HG02852 (cell line): ENCODE measurements around the gene OTUD7B.
A peak's percentile ranks its signal among the peaks of the same experiment; 100 is the strongest.

Experiments
- ATAC-seq: cut with Tn5 transposase; IDR thresholded peaks from one replicate; pipeline ENCODE4 v1.9.1; 2021; ENCODE audit warnings: mild to moderate bottlenecking, moderate library complexity; ENCODE audit not compliant: unreplicated experiment

Gene OTUD7B

GRCh38 chr1:150005606-150006005 lies 4.9 kb downstream of the OTUD7B start:
- no peak for ATAC-seq

GRCh38 chr1:150003801-150004200 lies 6.7 kb downstream of the OTUD7B start:
- no peak for ATAC-seq

- ATAC-seq, result no peak
These were observed 8.3 kb downstream of the OTUD7B start for GRCh38 chr1:150002217-150002616.

- no peak for ATAC-seq
These were observed 9.1 kb downstream of the OTUD7B start for GRCh38 chr1:150001415-150001814.

DNA sequence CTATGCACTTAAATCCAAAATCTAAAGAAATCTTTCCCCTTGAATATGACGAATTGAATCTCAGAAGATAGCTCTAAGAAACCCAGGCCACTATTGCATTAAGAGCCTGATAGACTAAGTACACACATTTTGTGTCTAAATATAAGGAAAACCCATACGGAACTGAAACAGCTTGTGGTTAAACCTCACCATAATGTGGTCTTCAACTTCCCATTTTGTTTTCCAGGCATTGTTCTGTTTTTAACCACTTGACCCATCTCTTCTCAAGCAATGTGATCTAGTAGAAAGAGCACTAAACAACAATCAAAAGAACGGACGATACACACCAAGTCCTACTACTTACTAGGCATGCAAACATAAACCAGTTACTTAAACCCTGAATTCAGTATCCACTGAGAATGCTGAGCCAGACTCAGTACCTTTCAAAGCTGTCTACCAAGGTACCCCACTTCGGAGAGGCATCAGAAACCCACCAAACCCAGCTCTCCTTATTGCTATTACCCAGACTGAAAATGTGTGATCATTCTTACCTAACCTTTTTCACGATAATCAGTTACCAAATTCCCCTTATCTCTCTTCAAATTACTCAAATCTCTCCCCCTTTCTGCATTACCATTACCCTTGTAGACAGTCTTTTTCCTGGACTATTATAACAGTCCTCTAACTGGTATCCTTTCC lies 12.8 kb downstream of the OTUD7B start:
- peak; percentile 72 for ATAC-seq

DNA sequence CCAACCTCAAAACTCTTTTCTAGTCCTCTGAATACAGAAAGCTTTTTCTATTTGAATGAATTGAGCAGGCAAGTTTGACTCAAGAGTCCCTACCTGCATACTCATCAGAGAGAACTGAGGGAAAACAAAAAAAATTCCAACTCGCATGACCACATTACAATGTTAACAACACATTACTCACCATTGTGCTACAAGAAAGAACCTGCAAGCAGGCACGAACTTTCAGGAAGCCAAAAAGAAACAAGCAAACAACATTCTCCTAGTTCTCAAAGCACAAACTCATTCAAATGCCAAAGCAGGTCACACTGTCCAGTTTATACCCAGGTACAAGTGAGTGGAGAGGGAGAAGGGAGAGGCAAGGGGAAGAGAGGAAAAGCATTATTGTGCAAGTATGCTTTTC lies 14.6 kb downstream of the OTUD7B start:
- no peak for ATAC-seq

GRCh38 chr1:149993764-149994163 lies 16.8 kb downstream of the OTUD7B start:
- ATAC-seq, result no peak

DNA sequence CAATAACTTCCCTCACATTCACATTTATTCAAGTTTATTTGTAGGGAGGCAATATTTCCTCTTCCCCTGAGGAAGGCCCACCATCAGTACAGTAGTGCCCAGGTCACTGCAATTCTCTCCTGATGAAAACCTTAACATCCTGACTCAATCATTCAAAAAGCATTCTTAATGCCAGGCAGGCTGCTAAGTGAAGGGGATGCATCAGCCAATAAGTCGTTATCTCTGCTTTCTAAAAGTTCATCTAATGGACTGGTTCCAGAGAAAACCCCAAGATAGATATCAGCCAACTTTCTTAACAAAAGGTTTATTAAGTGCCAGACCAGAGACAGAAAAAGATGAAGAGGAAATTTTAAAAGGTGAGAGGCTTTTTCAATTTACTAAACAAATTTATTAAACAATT lies 17.3 kb downstream of the OTUD7B start:
- no peak for ATAC-seq

GRCh38 chr1:149987297-149987595 lies 23.3 kb downstream of the OTUD7B start:
- ATAC-seq, result no peak

DNA sequence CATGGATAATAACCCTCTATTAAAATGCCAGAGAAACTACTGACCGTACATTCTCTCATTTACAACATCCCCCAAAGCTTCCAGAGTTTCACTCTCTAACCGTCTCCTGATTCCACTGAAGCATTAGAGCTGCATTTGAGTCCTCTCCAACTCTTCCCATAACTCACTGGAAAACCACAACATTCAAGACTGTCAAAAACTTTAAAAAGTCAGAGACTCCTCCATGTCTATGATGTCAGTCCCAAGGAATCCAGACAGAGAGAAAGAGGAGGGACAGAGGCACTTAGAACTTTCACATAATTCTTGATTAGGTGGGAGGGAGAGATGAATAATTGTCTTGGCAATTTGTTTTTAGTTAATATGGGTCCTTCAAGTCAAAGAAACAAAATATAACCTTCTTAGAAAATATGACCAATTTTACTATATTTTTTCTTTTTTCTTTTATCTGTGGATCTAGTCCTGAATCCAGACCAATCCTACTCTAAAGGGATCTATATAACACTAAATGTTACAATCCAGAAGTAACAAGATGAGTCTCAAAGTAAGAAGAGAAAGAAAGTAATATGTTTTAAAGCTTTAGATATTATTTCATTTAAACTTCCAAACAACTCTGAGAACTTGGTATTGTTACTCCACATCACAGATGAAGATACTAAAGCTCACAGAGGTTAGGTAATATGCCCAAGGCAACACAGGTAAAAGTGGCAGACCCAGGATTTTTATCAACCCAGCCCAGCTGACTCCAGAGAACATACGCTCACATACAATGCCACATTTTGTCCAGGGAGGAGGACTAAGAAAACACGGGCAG lies 23.8 kb downstream of the OTUD7B start:
- no peak for ATAC-seq

- no peak for ATAC-seq
These were observed 30.5 kb downstream of the OTUD7B start for GRCh38 chr1:149979972-149980540.

DNA sequence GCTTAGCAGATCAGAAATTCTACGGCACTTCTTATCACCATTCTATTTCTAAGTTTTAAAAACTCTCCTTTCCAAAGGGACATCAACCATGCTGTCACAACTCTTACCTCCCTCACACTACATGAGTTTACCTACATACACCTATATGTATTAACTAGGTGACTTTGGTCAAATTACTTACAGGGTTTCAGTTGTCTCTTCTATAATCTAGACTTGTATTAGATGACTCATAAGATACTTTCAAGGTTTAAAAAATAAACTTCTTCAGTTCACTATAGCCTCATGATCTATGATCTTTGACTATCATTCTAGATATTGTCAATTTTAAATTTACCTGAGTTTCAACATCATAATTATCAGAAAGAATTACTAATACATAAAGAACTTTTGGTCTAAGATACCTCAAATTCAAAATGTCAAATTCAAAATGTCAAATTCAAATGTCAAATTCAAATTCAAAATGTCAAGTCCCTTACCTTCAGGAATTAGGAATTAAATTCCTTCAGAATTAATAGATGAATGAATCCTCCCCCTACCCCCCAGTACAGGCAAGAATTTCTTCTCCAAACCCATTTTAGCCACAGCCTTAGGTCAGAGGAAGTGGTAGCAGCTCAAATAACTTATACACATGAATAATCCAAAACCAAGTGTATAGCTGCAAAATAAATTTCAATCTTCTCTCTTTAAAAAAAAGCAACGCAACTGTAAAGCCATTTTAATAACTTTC lies 31.1 kb downstream of the OTUD7B start:
- ATAC-seq, result no peak

GRCh38 chr1:149978547-149979023 lies 31.9 kb downstream of the OTUD7B start:
- ATAC-seq, result no peak

DNA sequence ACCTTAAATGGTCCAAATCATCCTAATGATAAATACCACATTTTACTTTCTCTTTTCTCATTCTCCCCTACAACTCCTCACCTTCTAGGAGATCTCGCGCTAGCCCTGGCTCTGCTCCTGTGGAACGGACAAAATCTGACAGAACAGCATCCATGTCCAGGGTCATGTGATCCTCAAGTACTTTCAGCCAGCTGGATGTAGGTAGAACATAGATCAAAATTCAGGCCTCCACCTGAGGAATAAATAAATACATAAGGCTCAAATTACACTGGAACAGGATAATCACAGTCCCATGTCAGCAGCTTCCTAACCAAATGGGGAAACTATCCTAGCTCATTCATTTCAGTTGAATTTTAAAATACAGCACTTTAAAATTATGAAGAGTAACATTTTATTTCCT lies 33.2 kb downstream of the OTUD7B start:
- no peak for ATAC-seq

- no peak for ATAC-seq
These were observed 38.0 kb downstream of the OTUD7B start for GRCh38 chr1:149972547-149972946.

DNA sequence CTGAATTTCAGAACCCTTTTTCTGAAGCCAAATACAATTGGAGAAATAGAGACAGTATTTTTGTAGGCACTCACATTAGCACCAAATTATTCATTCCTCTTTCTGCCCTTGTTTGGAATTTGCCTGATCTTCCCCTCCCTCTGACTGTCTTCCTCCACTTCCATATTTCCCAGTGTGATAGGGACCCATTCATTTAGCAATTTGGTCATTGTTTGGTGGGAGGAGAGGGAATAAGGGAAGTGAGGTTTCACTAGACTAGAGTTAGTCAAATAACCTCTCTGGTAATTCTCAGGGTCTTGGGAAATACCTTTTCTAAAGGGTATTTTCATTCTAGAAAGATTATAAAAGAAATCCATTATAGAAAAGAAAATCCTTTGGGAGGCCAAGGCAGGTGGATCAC lies 42.9 kb downstream of the OTUD7B start:
- no peak for ATAC-seq

DNA sequence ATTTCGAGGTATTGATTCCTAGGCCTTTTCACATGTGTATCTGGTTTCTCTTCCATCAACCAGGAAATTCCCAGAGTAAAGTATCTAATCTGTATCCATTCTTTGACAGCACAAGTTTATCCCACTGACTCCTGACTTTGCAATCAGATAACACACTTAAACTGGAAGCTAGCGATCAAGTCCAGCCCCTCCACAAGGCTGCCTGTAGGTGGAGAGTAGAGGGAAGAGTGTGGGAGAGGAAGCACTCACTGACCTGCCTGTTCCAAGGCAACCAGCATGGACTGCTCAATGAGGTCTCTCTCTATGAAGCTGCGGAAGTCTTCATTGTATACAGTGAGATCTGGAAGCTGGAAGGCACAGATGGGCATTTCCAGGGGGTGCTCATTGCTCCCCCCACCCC lies 43.5 kb downstream of the OTUD7B start:
- ATAC-seq, result no peak

GRCh38 chr1:149966405-149966804 lies 44.1 kb downstream of the OTUD7B start:
- no peak for ATAC-seq

DNA sequence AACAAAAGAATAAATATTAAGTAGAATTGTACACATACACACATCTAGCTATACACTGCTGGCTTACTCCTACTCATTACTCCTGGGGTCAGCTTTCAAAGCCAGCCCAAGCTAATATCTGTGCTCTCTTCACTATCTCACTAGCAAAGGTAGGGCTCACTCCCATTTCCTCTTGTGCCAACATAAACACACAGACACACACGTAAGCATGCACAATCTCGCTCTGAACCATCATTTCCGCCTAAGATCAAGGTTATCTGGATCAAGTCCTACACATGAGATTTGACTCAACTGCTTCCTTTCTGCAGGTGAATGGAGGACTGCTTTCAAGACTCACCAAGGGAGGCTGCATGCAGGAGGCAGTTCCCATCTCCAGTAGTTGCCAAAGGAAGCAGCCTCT lies 45.1 kb downstream of the OTUD7B start:
- no peak for ATAC-seq

DNA sequence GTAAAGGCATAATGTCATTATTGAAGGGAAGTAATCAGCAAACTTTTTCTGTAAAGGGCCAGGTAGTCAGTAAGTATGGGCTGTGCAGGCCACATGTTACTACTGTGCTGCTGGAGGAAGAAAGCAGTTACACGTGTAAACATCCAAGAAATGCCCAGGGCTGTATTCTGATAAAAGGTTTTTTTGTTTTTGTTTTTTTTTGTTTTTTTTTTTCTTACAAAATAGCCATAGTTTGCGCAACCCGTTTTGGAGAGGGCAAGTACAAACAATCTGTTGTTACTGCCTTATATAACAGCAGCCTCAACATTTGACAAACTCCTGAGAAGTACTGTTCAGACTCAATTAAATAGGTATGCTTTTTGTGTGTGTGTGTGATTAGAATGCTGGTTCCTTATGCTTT lies 47.2 kb downstream of the OTUD7B start:
- no peak for ATAC-seq

DNA sequence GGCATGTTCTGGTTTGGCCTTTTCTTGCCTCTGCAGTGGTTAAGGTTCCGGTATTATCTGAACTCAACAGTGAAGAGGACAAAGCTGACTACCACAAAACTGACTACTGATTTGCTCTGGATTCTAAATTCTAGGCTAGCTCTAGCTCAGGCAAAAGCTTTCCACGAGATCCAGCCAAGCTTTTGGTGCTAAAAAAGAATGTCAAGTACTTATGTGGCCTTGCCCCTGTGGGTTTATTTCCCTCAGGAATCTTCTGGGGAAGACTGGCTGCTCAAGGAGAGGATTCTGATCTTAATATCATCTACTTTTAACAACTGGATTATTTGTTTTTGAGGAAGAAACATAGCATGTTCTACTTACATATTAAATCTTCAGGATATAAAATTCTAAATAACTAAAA lies 47.8 kb downstream of the OTUD7B start:
- ATAC-seq, result no peak
